DND-41 (cell line): ENCODE results near the gene KCNA3.

Experiments
- ATAC-seq: fragments of 200-7000 bp; cut with Tn5 transposase; 3 replicates; pipeline ENCODE4 v1.9.1; 2021; ENCODE audit warnings: low read depth; ENCODE audit not compliant: insufficient read depth
- DNase-seq: peaks from one replicate; pipeline ENCODE4 v3.0.0-alpha.2; 2020
- H2AFZ ChIP-seq: 2 replicates; pipeline ENCODE4 v1.6.0; 2012; ENCODE audit warnings: low read depth, low read length
- H3K27ac ChIP-seq: 2 replicates; pipeline ENCODE4 v1.5.1; 2012; ENCODE audit warnings: low read length, inconsistent platforms
- H3K27me3 ChIP-seq: fragments of 200-600 bp; sonication (generic); 2 replicates; pipeline ENCODE4 v1.6.0; 2012; ENCODE audit warnings: low read length, mild to moderate bottlenecking, inconsistent platforms; ENCODE audit not compliant: insufficient read depth, poor library complexity
- H3K36me3 ChIP-seq: 2 replicates; pipeline ENCODE4 v1.5.1; 2012; ENCODE audit warnings: low read length, inconsistent platforms; ENCODE audit not compliant: insufficient read depth
- H3K4me1 ChIP-seq: 2 replicates; pipeline ENCODE4 v1.5.1; 2012; ENCODE audit warnings: mild to moderate bottlenecking, low read length; ENCODE audit not compliant: insufficient read depth
- H3K4me2 ChIP-seq: 2 replicates; pipeline ENCODE4 v1.6.0; 2012; ENCODE audit warnings: mild to moderate bottlenecking, moderate library complexity, low read length, inconsistent platforms; ENCODE audit not compliant: insufficient read depth
- H3K4me3 ChIP-seq, 2 experiments: fragments of 200-600 bp in 1 of 2; shearing (Covaris generic) in 1 of 2; 2 replicates each; pipeline ENCODE4 v1.5.1; 2012 to 2016; ENCODE audit warnings: inconsistent platforms in 2 of 2, low read length in 2 of 2, mild to moderate bottlenecking in 2 of 2, low read depth in 1 of 2, moderate library complexity in 1 of 2
- H3K79me2 ChIP-seq: 2 replicates; pipeline ENCODE4 v1.6.0; 2012; ENCODE audit warnings: low read length, inconsistent platforms; ENCODE audit not compliant: insufficient read depth
- H3K9ac ChIP-seq: 2 replicates; pipeline ENCODE4 v1.6.0; 2012; ENCODE audit warnings: low read depth, mild to moderate bottlenecking, inconsistent platforms, low read length, moderate library complexity
- H3K9me3 ChIP-seq: 2 replicates; pipeline ENCODE4 v1.5.1; 2012; ENCODE audit warnings: low read length, moderate library complexity, mild to moderate bottlenecking, inconsistent platforms; ENCODE audit not compliant: insufficient read depth, severe bottlenecking
- H4K20me1 ChIP-seq: 2 replicates; pipeline ENCODE4 v1.6.0; 2012; ENCODE audit warnings: low read length; ENCODE audit not compliant: insufficient read depth
- EZH2 ChIP-seq: IDR thresholded peaks from 3 replicates; pipeline ENCODE4 v1.6.1; 2012; ENCODE audit warnings: borderline replicate concordance, low read depth, mild to moderate bottlenecking, moderate library complexity, low read length, inconsistent platforms; ENCODE audit not compliant: severe bottlenecking
- TF ChIP-seq, protein P1 (sequence below): IDR thresholded peaks from 2 replicates; pipeline ENCODE4 v1.5.1; 2012; ENCODE audit warnings: borderline replicate concordance, low read length, moderate library complexity, mild to moderate bottlenecking; ENCODE audit not compliant: poor library complexity, severe bottlenecking; ENCODE audit errors: extremely low read depth

KCNA3 gene

DNA sequence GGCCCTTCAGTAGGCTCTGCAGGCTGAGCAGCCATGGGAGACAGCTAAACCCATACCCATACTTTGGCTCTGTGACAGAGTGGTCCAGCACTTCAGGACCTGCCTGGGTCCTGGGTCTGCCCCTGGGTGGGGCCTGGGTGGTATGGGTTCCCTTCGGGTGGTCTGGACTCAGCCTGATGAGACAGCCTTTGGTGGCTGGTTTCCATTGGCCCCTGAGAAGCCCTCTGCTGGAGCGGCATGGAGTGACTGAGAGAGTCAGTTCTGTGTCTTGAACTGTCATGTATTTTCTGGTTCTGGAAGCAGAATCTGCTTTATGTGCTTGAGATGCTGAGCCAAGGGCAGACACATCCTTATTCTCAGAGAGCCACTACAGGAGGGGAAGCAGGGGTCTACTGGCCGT is 37.3 kb downstream of the KCNA3 start:
- Histone ChIP-seq H3K4me1 (peaks cover 13% of the 10 kb centered on the region), H3K9me3 (no peaks in the 10 kb centered on the region), H3K27me3 (no peaks in the 10 kb centered on the region), H3K27ac (no peak overlapping the region), H3K9ac (no peak overlapping the region), H2AFZ (no peak overlapping the region), H3K79me2 (no peaks in the 10 kb centered on the region), H3K36me3 (no peaks in the 10 kb centered on the region), H3K4me2 (no peak overlapping the region), H3K4me3 (no peak overlapping the region), H4K20me1 (no peaks in the 10 kb centered on the region)
- ATAC-seq = no peak; the same call in 2 of the 3 replicates
- TF ChIP-seq, protein P1, sequence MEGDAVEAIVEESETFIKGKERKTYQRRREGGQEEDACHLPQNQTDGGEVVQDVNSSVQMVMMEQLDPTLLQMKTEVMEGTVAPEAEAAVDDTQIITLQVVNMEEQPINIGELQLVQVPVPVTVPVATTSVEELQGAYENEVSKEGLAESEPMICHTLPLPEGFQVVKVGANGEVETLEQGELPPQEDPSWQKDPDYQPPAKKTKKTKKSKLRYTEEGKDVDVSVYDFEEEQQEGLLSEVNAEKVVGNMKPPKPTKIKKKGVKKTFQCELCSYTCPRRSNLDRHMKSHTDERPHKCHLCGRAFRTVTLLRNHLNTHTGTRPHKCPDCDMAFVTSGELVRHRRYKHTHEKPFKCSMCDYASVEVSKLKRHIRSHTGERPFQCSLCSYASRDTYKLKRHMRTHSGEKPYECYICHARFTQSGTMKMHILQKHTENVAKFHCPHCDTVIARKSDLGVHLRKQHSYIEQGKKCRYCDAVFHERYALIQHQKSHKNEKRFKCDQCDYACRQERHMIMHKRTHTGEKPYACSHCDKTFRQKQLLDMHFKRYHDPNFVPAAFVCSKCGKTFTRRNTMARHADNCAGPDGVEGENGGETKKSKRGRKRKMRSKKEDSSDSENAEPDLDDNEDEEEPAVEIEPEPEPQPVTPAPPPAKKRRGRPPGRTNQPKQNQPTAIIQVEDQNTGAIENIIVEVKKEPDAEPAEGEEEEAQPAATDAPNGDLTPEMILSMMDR = no peak
- no peak for TF ChIP-seq EZH2
- DNase-seq = no peak

GRCh38 chr1:110636149-110636935 is 38.4 kb downstream of the KCNA3 start:
- H3K27ac ChIP-seq = no peak overlapping the region
- H3K4me3 ChIP-seq = no peak overlapping the region

DNA sequence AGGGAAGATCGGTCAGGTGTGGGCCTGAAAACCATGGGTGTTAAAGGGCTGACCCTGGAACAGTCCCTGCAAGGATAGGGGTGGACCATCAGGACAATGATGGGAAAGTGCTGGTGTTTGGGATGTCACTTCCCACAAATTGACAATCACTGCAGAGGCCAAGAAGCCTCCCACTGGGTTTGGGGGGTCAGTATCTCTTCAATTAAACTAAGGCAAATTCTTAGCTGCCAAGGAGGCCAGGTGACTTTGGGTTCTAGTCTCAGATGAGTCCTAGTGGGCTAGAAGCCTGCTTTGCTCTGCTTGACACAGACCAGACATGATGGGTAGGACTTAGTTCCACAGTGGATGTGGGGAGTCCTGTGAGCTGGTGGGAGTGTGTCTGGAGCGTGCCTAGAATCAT is 39.3 kb downstream of the KCNA3 start:
- Histone ChIP-seq H3K4me1 (peaks cover 20% of the 10 kb centered on the region), H3K4me3 (no peak overlapping the region), H3K79me2 (no peaks in the 10 kb centered on the region), H3K4me2 (no peak overlapping the region), H4K20me1 (no peaks in the 10 kb centered on the region), H3K36me3 (no peaks in the 10 kb centered on the region), H3K9ac (no peak overlapping the region), H3K27ac (no peak overlapping the region), H3K9me3 (no peaks in the 10 kb centered on the region), H3K27me3 (no peaks in the 10 kb centered on the region), H2AFZ (no peak overlapping the region)
- TF ChIP-seq, protein P1 = no peak
- ATAC-seq (no peak), DNase-seq (no peak)

More at GRCh38 chr1:110636149-110636935, 38.4 kb downstream of the KCNA3 start:
- H3K36me3 ChIP-seq = no peaks in the 10 kb centered on the region
- H4K20me1 ChIP-seq = no peaks in the 10 kb centered on the region
- H2AFZ ChIP-seq = no peak overlapping the region
- H3K79me2 ChIP-seq = no peaks in the 10 kb centered on the region
- DNase-seq = no peak
- H3K9me3 ChIP-seq = no peaks in the 10 kb centered on the region
- TF ChIP-seq, protein P1 = no peak
- TF ChIP-seq EZH2 = no peak
- no peak overlapping the region for H3K9ac ChIP-seq
- no peak overlapping the region for H3K4me2 ChIP-seq
- no peak for ATAC-seq
- H3K4me1 ChIP-seq = peaks cover 12% of the 10 kb centered on the region
- no peaks in the 10 kb centered on the region for H3K27me3 ChIP-seq
